Measurements from ENCODE around the gene PRR35. TPM values are rescaled to one million over a fixed set of nuclear protein-coding genes. Genes with fewer than 3 reads are reported as not detected.

PRR35 gene
- total RNA-seq, 1 donor from 2014 or later = not detected

- no peaks in the 10 kb centered on the region for H3K9me3 Mint-ChIP-seq
- peak within 1 kb of the TSS; percentile 58 for H3K4me3 Mint-ChIP-seq (ENCODE audit: low read depth)
- H3K36me3 Mint-ChIP-seq (ENCODE audit: low read depth) = no peaks in the 10 kb centered on the region
- intact Hi-C loops (cut with micrococcal nuclease) = loop anchor here (5.0 kb wide), 1 partner anchor 39 kb away; the partner anchor contains the start of gene CAPN15
- H3K4me1 Mint-ChIP-seq (ENCODE audit: low read depth) = peaks cover 23% of the 10 kb centered on the region
- H3K27ac Mint-ChIP-seq = peak within 1 kb of the TSS; percentile 81
- peak; percentile 55 for DNase-seq (ENCODE audit: low spot score)
- peaks cover 3% of the 10 kb centered on the region for H3K27me3 Mint-ChIP-seq (ENCODE audit: low read depth)
Observed at GRCh38 chr16:566475-567372, 6.5 kb downstream of the PRR35 start, which contains the start of gene NHLRC4. NHLRC4 (plus strand) TSS chr16:567005; CDS start chr16:568048, 1,043 bp downstream.

GRCh38 chr16:567373-568256, 7.4 kb downstream of the PRR35 start:
- intact Hi-C loops (cut with micrococcal nuclease) = loop anchor here (5.0 kb wide), 1 partner anchor 40 kb away; the partner anchor contains the start of gene CAPN15
- Mint-ChIP-seq H3K4me1 (ENCODE audit: low read depth) (peaks cover 24% of the 10 kb centered on the region), H3K36me3 (ENCODE audit: low read depth) (no peaks in the 10 kb centered on the region), H3K27me3 (ENCODE audit: low read depth) (no peaks in the 10 kb centered on the region), H3K27ac (peak overlapping the region; percentile 81), H3K4me3 (ENCODE audit: low read depth) (peak overlapping the region; percentile 58), H3K9me3 (no peaks in the 10 kb centered on the region)
- no peak for DNase-seq (ENCODE audit: low spot score)

GRCh38 chr16:568401-569258, 8.4 kb downstream of the PRR35 start:
- Mint-ChIP-seq H3K36me3 (ENCODE audit: low read depth) (no peaks in the 10 kb centered on the region), H3K27ac (peak overlapping the region; percentile 89), H3K27me3 (ENCODE audit: low read depth) (no peaks in the 10 kb centered on the region), H3K4me1 (ENCODE audit: low read depth) (peaks cover 24% of the 10 kb centered on the region), H3K4me3 (ENCODE audit: low read depth) (peak overlapping the region; percentile 88), H3K9me3 (no peaks in the 10 kb centered on the region)
- no peak for DNase-seq (ENCODE audit: low spot score)
- intact Hi-C loops (cut with micrococcal nuclease) = loop anchor here (5.0 kb wide), 1 partner anchor 41 kb away; the partner anchor contains the start of gene CAPN15

- Mint-ChIP-seq H3K27me3 (ENCODE audit: low read depth) (no peaks in the 10 kb centered on the region), H3K36me3 (ENCODE audit: low read depth) (no peaks in the 10 kb centered on the region), H3K4me3 (ENCODE audit: low read depth) (peak within 1 kb of the TSS; percentile 88), H3K9me3 (no peaks in the 10 kb centered on the region), H3K27ac (peak within 1 kb of the TSS; percentile 89), H3K4me1 (ENCODE audit: low read depth) (peaks cover 24% of the 10 kb centered on the region)
- peak; percentile 61 for DNase-seq (ENCODE audit: low spot score)
- intact Hi-C loops (cut with micrococcal nuclease) = loop anchor here (5.0 kb wide), 1 partner anchor 42 kb away; the partner anchor contains the start of gene CAPN15
Observed at GRCh38 chr16:569445-570254, 9.5 kb downstream of the PRR35 start, which contains the start of gene PIGQ. PIGQ (plus strand) TSS chr16:569968; CDS start chr16:574075, 4,107 bp downstream.

- Mint-ChIP-seq H3K36me3 (ENCODE audit: low read depth) (no peaks in the 10 kb centered on the region), H3K9me3 (no peaks in the 10 kb centered on the region), H3K27ac (no peak overlapping the region), H3K4me3 (ENCODE audit: low read depth) (no peak overlapping the region), H3K27me3 (ENCODE audit: low read depth) (no peaks in the 10 kb centered on the region), H3K4me1 (ENCODE audit: low read depth) (peaks cover 17% of the 10 kb centered on the region)
- intact Hi-C loops (cut with micrococcal nuclease) = no loop called here
- no peak for DNase-seq (ENCODE audit: low spot score)
Observed at GRCh38 chr16:572865-573650, 12.9 kb downstream of the PRR35 start.

GRCh38 chr16:574021-574760, 14.0 kb downstream of the PRR35 start:
- Mint-ChIP-seq H3K4me1 (ENCODE audit: low read depth) (peaks cover 14% of the 10 kb centered on the region), H3K9me3 (no peaks in the 10 kb centered on the region), H3K27me3 (ENCODE audit: low read depth) (no peaks in the 10 kb centered on the region), H3K36me3 (ENCODE audit: low read depth) (no peaks in the 10 kb centered on the region), H3K4me3 (ENCODE audit: low read depth) (no peak overlapping the region), H3K27ac (no peak overlapping the region)
- intact Hi-C loops (cut with micrococcal nuclease) = no loop called here
- DNase-seq (ENCODE audit: low spot score) = no peak

- no peak overlapping the region for H3K4me3 Mint-ChIP-seq (ENCODE audit: low read depth)
- H3K4me1 Mint-ChIP-seq (ENCODE audit: low read depth) = peaks cover 11% of the 10 kb centered on the region
- H3K27ac Mint-ChIP-seq = no peak overlapping the region
- no peaks in the 10 kb centered on the region for H3K9me3 Mint-ChIP-seq
- DNase-seq (ENCODE audit: low spot score) = no peak
- no peaks in the 10 kb centered on the region for H3K36me3 Mint-ChIP-seq (ENCODE audit: low read depth)
- intact Hi-C loops (cut with micrococcal nuclease) = no loop called here
- H3K27me3 Mint-ChIP-seq (ENCODE audit: low read depth) = no peaks in the 10 kb centered on the region
Observed at GRCh38 chr16:575354-576196, 15.4 kb downstream of the PRR35 start.

- Mint-ChIP-seq H3K36me3 (ENCODE audit: low read depth) (no peaks in the 10 kb centered on the region), H3K4me3 (ENCODE audit: low read depth) (no peak overlapping the region), H3K4me1 (ENCODE audit: low read depth) (peaks cover 5% of the 10 kb centered on the region), H3K27ac (no peak overlapping the region), H3K9me3 (no peaks in the 10 kb centered on the region), H3K27me3 (ENCODE audit: low read depth) (no peaks in the 10 kb centered on the region)
- no peak for DNase-seq (ENCODE audit: low spot score)
- intact Hi-C loops (cut with micrococcal nuclease) = no loop called here
Observed at GRCh38 chr16:576197-576822, 16.1 kb downstream of the PRR35 start.

- intact Hi-C loops (cut with micrococcal nuclease) = no loop called here
- Mint-ChIP-seq H3K27me3 (ENCODE audit: low read depth) (no peaks in the 10 kb centered on the region), H3K4me1 (ENCODE audit: low read depth) (peaks cover under 1% of the 10 kb centered on the region), H3K9me3 (no peaks in the 10 kb centered on the region), H3K36me3 (ENCODE audit: low read depth) (no peaks in the 10 kb centered on the region), H3K27ac (no peak overlapping the region), H3K4me3 (ENCODE audit: low read depth) (no peak overlapping the region)
- DNase-seq (ENCODE audit: low spot score) = no peak
Observed at GRCh38 chr16:576823-577201, 16.6 kb downstream of the PRR35 start.

Data from activated T-helper 2 cell treated with anti-CD3 and anti-CD28 coated beads, Interferon-gamma antibody, Interleukin-2, Interleukin-4, amounts not matched to agents 10 μg/mL and 5 μg/mL and 100 μg/mL, durations not matched to agents 14 hours and 24 hours and 36 hours (primary cell).